ENCODE results near the gene SP140L. TPM values are rescaled to one million over a fixed set of nuclear protein-coding genes. Genes with fewer than 3 reads are reported as not detected.
"Not testable (repeated sequence)": the region's sequence is repeated elsewhere in the genome, so short reads cannot be mapped to it uniquely, and the experiment has no call there.

SP140L gene
- polyA plus RNA-seq, 1 donor from 2014 or later = 38.9 TPM

DNA sequence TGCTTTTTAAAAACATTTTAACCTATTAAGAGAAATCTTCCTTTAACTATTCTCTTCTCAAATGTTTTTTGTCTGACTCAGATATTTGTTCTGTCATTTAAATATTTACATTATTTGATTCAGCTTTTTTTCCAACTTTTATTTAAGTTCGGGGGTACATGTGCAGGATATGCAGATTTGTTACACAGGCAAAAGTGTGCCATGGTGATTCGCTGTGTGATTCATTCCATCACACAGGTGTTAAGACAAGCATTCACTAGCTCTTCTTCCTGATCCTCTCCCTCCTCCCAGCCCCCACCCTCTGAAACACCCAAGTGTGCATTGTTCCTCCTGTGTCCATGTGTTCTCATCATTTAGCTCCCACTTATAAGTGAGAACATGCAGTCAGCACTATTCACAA lies 108.4 kb downstream of the SP140L start:
- peaks cover 2 to 7% (median 5%) of the 10 kb centered on the region in 3 donors for H3K9me3 Mint-ChIP-seq
- peaks cover 34% of the 10 kb centered on the region for H3K36me3 Mint-ChIP-seq
- H3K4me3 Mint-ChIP-seq = no peak overlapping the region
- peaks cover 36 to 44% (median 43%) of the 10 kb centered on the region in 3 donors for H3K4me1 Mint-ChIP-seq
- H3K27me3 Mint-ChIP-seq = no peaks in the 10 kb centered on the region
- H3K27ac Mint-ChIP-seq = peak overlapping the region in 1 of 3 donors; percentile 9

DNA sequence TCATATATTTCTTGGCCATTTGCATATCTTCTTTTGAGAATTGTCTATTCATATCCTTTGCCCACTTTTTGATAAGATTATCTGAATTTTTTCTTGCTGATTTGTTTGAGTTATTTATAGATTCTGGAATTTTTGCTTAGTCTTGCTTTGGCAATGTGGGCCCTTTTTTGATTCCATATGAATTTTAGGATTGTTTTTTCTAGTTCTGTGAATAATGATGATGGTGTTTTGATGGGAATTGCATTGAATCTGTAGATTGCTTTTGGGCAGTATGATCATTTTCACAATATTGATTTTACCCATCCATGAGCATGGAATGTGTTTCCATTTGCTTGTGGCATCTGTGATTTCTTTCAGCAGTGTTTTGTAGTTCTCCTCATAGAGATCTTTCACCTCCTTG lies 112.1 kb downstream of the SP140L start:
- Mint-ChIP-seq H3K27ac (peak overlapping the region; percentile 77 to 98 (median 79)), H3K4me3 (peak overlapping the region in 3 of 4 donors; percentile 65 to 97 (median 82)), H3K4me1 (peaks cover 33 to 48% (median 46%) of the 10 kb centered on the region in 3 donors), H3K36me3 (peaks cover 29% of the 10 kb centered on the region)
- not testable (repeated sequence) for H3K9me3 Mint-ChIP-seq, H3K27me3 Mint-ChIP-seq

DNA sequence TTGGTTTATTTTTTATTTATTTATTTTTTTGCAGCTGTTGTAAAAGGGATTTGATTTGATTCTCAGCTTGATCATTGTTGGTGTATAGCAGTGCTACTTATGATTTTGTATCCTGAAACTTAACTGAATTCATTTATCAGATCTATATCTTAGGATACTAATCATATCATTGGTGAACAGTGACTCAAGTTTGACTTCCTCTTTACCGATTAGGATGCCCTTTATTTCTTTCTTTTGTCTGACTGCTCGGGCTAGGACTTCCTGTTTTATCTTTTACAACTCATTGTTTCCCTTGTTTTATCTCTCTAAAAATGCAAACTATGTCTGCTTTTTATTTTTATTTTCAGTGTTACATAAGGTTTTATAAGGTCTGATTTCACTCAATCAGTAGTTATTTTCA lies 112.6 kb downstream of the SP140L start:
- Mint-ChIP-seq H3K27me3 (no peaks in the 10 kb centered on the region), H3K4me3 (peak overlapping the region; percentile 65 to 97 (median 74)), H3K27ac (peak overlapping the region; percentile 77 to 98 (median 79)), H3K36me3 (peaks cover 26% of the 10 kb centered on the region), H3K9me3 (peaks cover 2 to 5% (median 4%) of the 10 kb centered on the region in 3 donors), H3K4me1 (peaks cover 28 to 49% (median 46%) of the 10 kb centered on the region in 3 donors)

DNA sequence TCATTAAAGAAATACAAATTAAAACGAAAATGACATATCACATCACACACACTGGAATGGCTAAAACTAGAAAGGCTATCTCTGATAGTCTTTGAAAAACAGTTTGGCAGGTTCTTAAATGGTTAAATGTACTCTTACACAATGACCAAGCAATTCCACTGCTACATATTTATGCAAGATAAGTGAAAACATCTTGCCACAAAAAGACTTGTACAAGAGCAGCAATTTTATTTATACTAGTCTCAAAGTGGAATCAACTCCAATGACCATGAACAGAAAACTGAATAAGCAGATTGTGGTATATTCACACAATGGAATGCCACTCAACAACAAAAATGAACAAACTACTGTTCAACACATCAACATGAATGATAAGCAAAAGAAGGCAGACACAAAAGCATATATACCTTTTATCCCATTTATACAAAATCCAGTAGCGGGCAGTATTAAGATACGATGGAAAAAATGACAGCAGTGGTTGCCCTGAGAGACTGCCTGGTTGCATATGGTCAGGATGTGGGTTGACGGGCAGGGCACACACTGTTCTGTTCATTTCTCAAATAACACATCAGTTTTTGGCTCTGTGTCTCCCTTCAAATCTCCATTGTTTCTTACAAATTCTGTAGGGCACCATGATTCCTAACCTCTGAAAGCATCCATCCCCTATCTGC lies 114.4 kb downstream of the SP140L start:
- H3K4me1 Mint-ChIP-seq = peaks cover 27 to 50% (median 46%) of the 10 kb centered on the region in 3 donors
- H3K9me3 Mint-ChIP-seq = peaks cover 1 to 2% (median 2%) of the 10 kb centered on the region in 3 donors
- H3K4me3 Mint-ChIP-seq = peak overlapping the region; percentile 46 to 87 (median 68)
- H3K27me3 Mint-ChIP-seq = no peaks in the 10 kb centered on the region
- peaks cover 24% of the 10 kb centered on the region for H3K36me3 Mint-ChIP-seq
- peak overlapping the region; percentile 42 to 87 (median 66) for H3K27ac Mint-ChIP-seq

DNA sequence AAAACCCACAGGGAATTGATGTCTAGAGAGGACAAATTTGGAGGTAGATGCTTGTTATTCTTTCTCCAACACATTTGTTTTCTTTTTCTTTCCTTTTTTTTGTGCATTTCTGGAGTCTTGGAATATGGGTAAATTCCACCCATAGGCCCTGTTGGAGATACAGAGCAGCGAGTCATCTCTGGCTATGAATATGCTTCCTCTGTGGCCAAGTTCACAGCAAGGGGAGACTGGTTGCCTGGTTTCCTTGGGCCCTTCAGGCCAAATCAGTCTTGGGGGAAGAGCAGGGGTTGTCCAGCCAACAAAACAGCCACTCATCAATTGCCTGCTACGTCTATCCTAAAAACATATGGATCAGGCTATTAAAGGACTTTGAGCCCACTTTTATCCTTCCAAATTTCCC lies 116.5 kb downstream of the SP140L start:
- Mint-ChIP-seq H3K27ac (peak overlapping the region in 2 of 3 donors; percentile 65 to 81), H3K4me1 (peaks cover 45 to 69% (median 63%) of the 10 kb centered on the region in 3 donors), H3K4me3 (no peak overlapping the region), H3K36me3 (peaks cover 29% of the 10 kb centered on the region), H3K27me3 (no peaks in the 10 kb centered on the region), H3K9me3 (no peaks in the 10 kb centered on the region)

DNA sequence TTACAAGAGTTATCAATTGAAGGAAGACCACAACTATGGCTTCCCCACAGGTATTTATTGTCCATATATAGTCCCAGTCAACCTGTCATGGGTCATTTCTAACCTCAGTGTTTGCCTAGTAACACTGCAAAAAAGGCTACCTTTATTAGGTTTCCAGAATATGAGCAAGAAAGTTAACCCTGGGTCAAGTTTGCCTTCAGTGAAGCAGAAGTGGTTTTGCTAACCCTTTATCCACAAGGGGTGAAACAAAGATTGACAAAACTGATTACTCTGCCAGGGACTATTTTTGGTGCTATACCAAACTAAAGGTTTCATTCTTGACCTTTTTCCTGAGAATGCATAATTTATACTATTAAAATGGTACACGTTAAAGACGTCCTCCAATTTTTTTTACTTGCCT lies 117.8 kb downstream of the SP140L start:
- no peaks in the 10 kb centered on the region for H3K9me3 Mint-ChIP-seq
- H3K4me3 Mint-ChIP-seq = peak overlapping the region in 1 of 4 donors; percentile 42
- no peaks in the 10 kb centered on the region for H3K27me3 Mint-ChIP-seq
- peak overlapping the region; percentile 47 to 89 (median 81) for H3K27ac Mint-ChIP-seq
- H3K4me1 Mint-ChIP-seq = peaks cover 44 to 68% (median 59%) of the 10 kb centered on the region in 3 donors
- peaks cover 21% of the 10 kb centered on the region for H3K36me3 Mint-ChIP-seq

DNA sequence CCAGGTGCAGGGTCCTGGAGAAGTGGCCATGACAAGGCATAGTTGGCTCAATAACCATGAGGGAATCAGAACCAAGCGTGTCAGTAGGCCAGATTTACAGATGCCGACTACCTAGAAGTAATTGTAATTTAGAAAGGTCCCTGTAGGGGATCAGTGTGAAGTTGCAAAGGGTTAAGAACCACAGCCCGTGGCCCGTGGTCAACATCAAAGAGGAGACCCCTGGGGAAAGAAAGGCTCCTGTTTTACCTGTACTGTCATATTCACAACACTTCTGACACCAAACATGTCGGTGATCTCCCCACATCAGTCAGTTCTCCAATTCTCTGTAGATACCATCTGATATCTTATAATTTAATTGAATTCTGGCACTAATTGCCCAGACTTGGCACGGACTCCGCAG lies 120.0 kb downstream of the SP140L start:
- peak overlapping the region in 3 of 4 donors; percentile 60 to 86 (median 81) for H3K4me3 Mint-ChIP-seq

DNA sequence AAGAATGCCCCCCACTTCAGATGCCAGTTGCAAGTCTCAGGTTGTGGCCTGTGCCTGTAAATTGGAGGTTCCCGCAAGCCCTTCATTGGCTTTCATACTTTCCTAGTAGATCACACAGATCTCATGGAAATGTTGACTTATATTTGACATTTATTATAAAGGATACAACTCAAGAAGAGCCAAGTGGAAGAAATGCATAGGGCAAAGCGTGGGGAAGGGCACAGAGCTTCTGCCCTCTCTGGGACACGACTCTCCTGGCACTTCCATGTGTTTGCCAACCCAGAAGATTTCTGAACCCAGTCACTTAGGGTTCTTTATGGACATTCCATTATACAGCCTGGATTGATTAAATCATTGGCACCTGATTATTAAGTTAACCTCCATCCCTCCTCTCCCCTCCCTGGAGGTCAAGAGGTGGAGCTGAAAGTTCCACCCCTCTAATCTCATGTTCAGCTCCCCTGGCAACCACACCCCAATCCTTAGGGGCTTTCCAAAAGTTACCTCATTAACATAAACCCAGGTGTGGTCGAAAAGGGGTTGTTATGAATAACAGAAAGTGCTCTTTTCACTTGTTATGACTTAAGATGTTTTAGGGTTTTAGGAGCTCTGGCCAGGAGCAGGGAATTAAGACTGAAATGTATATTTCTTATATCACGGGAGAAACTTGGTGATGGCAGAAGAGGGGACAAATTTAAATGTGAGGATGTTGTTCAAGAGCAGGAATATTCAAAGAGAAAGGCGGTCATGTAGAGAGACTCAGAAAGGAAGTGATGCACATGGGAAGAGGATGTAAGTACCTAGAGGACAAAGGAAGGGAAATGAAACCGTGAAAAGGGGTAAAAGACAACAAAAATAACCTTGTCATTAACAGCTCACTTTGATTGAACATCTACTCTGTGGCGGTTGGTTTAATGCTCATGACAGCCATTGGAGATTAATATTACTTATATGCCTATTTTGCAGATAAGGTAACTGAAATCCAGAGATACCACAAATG lies 120.8 kb downstream of the SP140L start:
- Mint-ChIP-seq H3K9me3 (peaks cover 0 to under 1% (median 0%) of the 10 kb centered on the region in 3 donors), H3K4me3 (peak overlapping the region; percentile 51 to 86 (median 84)), H3K4me1 (peaks cover 42 to 77% (median 58%) of the 10 kb centered on the region in 3 donors), H3K27me3 (no peaks in the 10 kb centered on the region), H3K27ac (peak overlapping the region; percentile 97 to 100 (median 97)), H3K36me3 (peaks cover 36% of the 10 kb centered on the region)

More for the DNA sequence above, 120.0 kb downstream of the SP140L start:
- peak overlapping the region; percentile 97 to 100 (median 97) for H3K27ac Mint-ChIP-seq
- H3K27me3 Mint-ChIP-seq = no peaks in the 10 kb centered on the region
- H3K36me3 Mint-ChIP-seq = peaks cover 33% of the 10 kb centered on the region
- H3K9me3 Mint-ChIP-seq = no peaks in the 10 kb centered on the region
- peaks cover 43 to 77% (median 65%) of the 10 kb centered on the region in 3 donors for H3K4me1 Mint-ChIP-seq

DNA sequence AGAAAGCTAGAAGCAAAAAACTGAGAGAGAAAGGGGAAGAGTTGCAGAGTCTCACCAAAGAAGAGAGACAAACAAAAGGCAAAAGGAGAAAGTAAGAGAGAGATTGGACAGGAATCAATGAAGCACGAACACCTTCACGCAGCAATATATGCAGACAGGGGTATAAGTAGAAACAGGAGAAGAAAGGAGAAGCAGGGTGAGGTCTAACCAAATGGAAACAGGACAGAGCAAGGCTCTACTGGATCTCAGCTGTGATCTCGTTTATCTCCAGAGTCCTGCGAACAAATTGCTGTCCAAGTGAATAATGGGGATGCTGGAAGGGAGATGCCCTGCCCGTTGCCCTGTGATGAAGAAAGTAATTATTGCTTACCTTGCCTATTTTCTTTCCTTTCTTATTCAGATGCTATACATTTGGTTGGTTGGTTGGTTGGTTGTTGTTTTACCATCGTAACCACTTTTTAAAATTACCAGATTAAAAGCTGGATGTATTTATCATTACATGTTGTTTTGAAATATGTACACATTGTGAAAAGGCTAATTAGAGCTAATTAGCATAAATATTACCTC lies 123.0 kb downstream of the SP140L start:
- Mint-ChIP-seq H3K4me3 (peak overlapping the region; percentile 12 to 82 (median 62)), H3K9me3 (peaks cover 0 to 14% (median 0%) of the 10 kb centered on the region in 3 donors), H3K4me1 (peaks cover 53 to 82% (median 67%) of the 10 kb centered on the region in 3 donors), H3K27ac (peak overlapping the region; percentile 97 to 100 (median 97)), H3K27me3 (no peaks in the 10 kb centered on the region), H3K36me3 (peaks cover 52% of the 10 kb centered on the region)

DNA sequence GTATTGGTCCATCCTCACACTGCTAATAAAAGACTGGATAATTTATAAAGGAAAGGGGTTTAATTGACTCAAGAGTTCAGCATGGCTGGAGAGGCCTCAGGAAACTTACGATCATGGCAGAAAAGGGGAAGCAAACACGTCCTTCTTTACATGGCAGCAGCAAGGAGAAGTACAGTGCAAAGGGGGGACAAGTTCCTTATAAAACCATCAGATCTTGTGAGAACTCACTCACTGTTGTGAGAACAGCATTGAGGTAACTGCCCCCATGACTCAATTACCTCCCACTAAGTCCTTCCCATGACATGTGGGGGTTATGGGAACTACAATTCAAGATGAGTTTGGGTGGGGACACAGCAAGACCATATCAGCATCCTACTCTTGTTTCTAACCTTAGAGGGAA lies 126.0 kb downstream of the SP140L start:
- Mint-ChIP-seq H3K9me3 (peaks cover 0 to 21% (median 0%) of the 10 kb centered on the region in 3 donors), H3K4me3 (no peak overlapping the region)

More for the DNA sequence above, 126.0 kb downstream of the SP140L start:
- no peaks in the 10 kb centered on the region for H3K27me3 Mint-ChIP-seq
- peak overlapping the region in 2 of 3 donors; percentile 40 to 54 for H3K27ac Mint-ChIP-seq
- H3K36me3 Mint-ChIP-seq = peaks cover 57% of the 10 kb centered on the region
- H3K4me1 Mint-ChIP-seq = peaks cover 62 to 85% (median 73%) of the 10 kb centered on the region in 3 donors

Other genes with a start within 250 kb of the SP140L start
- gene SP110, start 107.2 kb upstream of the SP140L start, polyA plus RNA-seq = 273 TPM
- gene SP140, start 101.5 kb upstream of the SP140L start, polyA plus RNA-seq = 130 TPM
- gene SP100, start 89.0 kb downstream of the SP140L start, polyA plus RNA-seq = 288 TPM